CD4-positive, CD25-positive, alpha-beta regulatory T cell (primary cell): Measurements from ENCODE around the gene DHRS3. TPM values are rescaled to one million over a fixed set of nuclear protein-coding genes. Genes with fewer than 3 reads are reported as not detected.
"Not testable (repeated sequence)": the region's sequence is repeated elsewhere in the genome, so short reads cannot be mapped to it uniquely, and the experiment has no call there.

Experiments used
- ATAC-seq, 2 donors: fragments of 150-1000 bp; cut with Tn5 transposase; one replicate each; pipeline ENCODE4 v1.10.0; 2021; ENCODE audit warnings: low read depth in 2 of 2, moderate number of reproducible peaks in 2 of 2, moderate library complexity in 1 of 2
- DNase-seq, 3 donors: peaks; one replicate each; pipeline versions ENCODE4 v3.0.0 to v3.0.0-alpha.2; 2012 to 2022; ENCODE audit warnings: mixed read lengths in 1 of 3
- H3K27ac ChIP-seq: one replicate; pipeline ENCODE4 v1.7.0; 2013; ENCODE audit warnings: mild to moderate bottlenecking, low read length; ENCODE audit not compliant: insufficient read depth, poor library complexity, severe bottlenecking
- H3K27me3 ChIP-seq: one replicate; pipeline ENCODE4 v1.7.0; 2013; ENCODE audit warnings: low read length; ENCODE audit not compliant: control insufficient read depth, insufficient read depth
- H3K36me3 ChIP-seq: one replicate; pipeline ENCODE4 v1.7.0; 2013; ENCODE audit warnings: mild to moderate bottlenecking, low read length, moderate library complexity; ENCODE audit not compliant: control insufficient read depth, insufficient read depth
- H3K4me1 ChIP-seq: 2 replicates; pipeline ENCODE4 v1.7.0; 2013; ENCODE audit warnings: mild to moderate bottlenecking, low read length; ENCODE audit not compliant: insufficient read depth, control insufficient read depth, poor library complexity, severe bottlenecking
- H3K4me3 ChIP-seq: one replicate; pipeline ENCODE4 v1.7.0; 2013; ENCODE audit warnings: low read depth, mild to moderate bottlenecking, low read length, moderate library complexity
- H3K9me3 ChIP-seq, 2 experiments: 1 replicate in 1 of 2; 2 replicates in 1 of 2; pipeline ENCODE4 v1.7.0; 2013; ENCODE audit warnings: low read length in 2 of 2, mild to moderate bottlenecking in 1 of 2, moderate library complexity in 1 of 2; ENCODE audit not compliant: control insufficient read depth in 2 of 2
- H3K27ac Mint-ChIP-seq, 3 donors: one replicate each; pipeline ENCODE4 v1.8.0; 2020 to 2022; ENCODE audit warnings: mild to moderate bottlenecking in 3 of 3, mixed read lengths in 3 of 3, moderate library complexity in 2 of 3
- H3K27me3 Mint-ChIP-seq: one replicate; pipeline ENCODE4 v1.8.0; 2022; ENCODE audit warnings: mild to moderate bottlenecking, mixed read lengths
- H3K36me3 Mint-ChIP-seq: one replicate; pipeline ENCODE4 v1.8.0; 2020; ENCODE audit warnings: mixed read lengths
- H3K4me1 Mint-ChIP-seq, 4 donors: one replicate each; pipeline ENCODE4 v1.8.0; 2020 to 2022; ENCODE audit warnings: mixed read lengths in 4 of 4, mild to moderate bottlenecking in 1 of 4
- H3K4me3 Mint-ChIP-seq, 4 donors: one replicate each; pipeline ENCODE4 v1.8.0; 2020 to 2022; ENCODE audit warnings: mild to moderate bottlenecking in 4 of 4, mixed read lengths in 4 of 4, moderate library complexity in 3 of 4
- H3K9me3 Mint-ChIP-seq, 7 donors: one replicate each; pipeline ENCODE4 v1.8.0; 2020 to 2022; ENCODE audit warnings: mixed read lengths in 7 of 7, mild to moderate bottlenecking in 3 of 7, moderate library complexity in 2 of 7
- polyA plus RNA-seq, 4 donors: library from polyadenylated mRNA; unstranded; fragments of 300-500 nt; fragmentation: Illumina TruSeq; gene quantifications; one replicate each; pipeline ENCODE4 v1.2.3, GENCODE V29; 2021
- total RNA-seq: library from RNA; stranded (reverse); gene quantifications from one replicate; pipeline ENCODE4 v1.2.3, GENCODE V29; 2022

Gene DHRS3
- total and polyA plus RNA-seq, 5 donors from 2014 or later = 8.8 to 25.6 (median 15.2) TPM

GRCh38 chr1:12566484-12567287, 51.3 kb downstream of the DHRS3 start:
- ATAC-seq (no peak), DNase-seq (no peak)
- no peak overlapping the region for H3K4me3 Mint-ChIP-seq
- H3K4me1 Mint-ChIP-seq = peaks cover 0 to 3% (median 0%) of the 10 kb centered on the region in 4 donors
- H3K9me3 Mint-ChIP-seq = peaks cover 0 to 23% (median 15%) of the 10 kb centered on the region in 7 donors
- H3K27me3 Mint-ChIP-seq = no peaks in the 10 kb centered on the region
- peaks cover 7 to 28% of the 10 kb centered on the region in 2 experiments for H3K9me3 ChIP-seq
- H3K36me3 ChIP-seq = no peaks in the 10 kb centered on the region
- H3K36me3 Mint-ChIP-seq = peaks cover 16% of the 10 kb centered on the region
- no peaks in the 10 kb centered on the region for H3K4me1 ChIP-seq
- no peak overlapping the region for H3K4me3 ChIP-seq
- no peaks in the 10 kb centered on the region for H3K27me3 ChIP-seq
- no peak overlapping the region for H3K27ac ChIP-seq
- peak overlapping the region in 1 of 3 donors; percentile 20 for H3K27ac Mint-ChIP-seq

- peaks cover 7 to 28% of the 10 kb centered on the region in 2 experiments for H3K9me3 ChIP-seq
- no peak overlapping the region for H3K27ac ChIP-seq
- Mint-ChIP-seq H3K36me3 (peaks cover 16% of the 10 kb centered on the region), H3K27me3 (no peaks in the 10 kb centered on the region), H3K9me3 (peaks cover 0 to 23% (median 15%) of the 10 kb centered on the region in 7 donors), H3K4me3 (no peak overlapping the region), H3K4me1 (peaks cover 0 to 3% (median 0%) of the 10 kb centered on the region in 4 donors), H3K27ac (no peak overlapping the region)
- no peaks in the 10 kb centered on the region for H3K36me3 ChIP-seq
- no peaks in the 10 kb centered on the region for H3K4me1 ChIP-seq
- no peaks in the 10 kb centered on the region for H3K27me3 ChIP-seq
- peak in 1 of 2 donors; percentile 27 for ATAC-seq
- no peak overlapping the region for H3K4me3 ChIP-seq
- DNase-seq = no peak
These were observed 52.1 kb downstream of the DHRS3 start for GRCh38 chr1:12565966-12566352.

GRCh38 chr1:12565094-12565965, 52.7 kb downstream of the DHRS3 start:
- no peak overlapping the region for H3K27ac Mint-ChIP-seq
- Histone ChIP-seq H3K36me3 (no peaks in the 10 kb centered on the region), H3K4me1 (no peaks in the 10 kb centered on the region), H3K9me3 (peaks cover 7 to 28% of the 10 kb centered on the region in 2 experiments), H3K27ac (no peak overlapping the region), H3K4me3 (no peak overlapping the region), H3K27me3 (no peaks in the 10 kb centered on the region)
- H3K36me3 Mint-ChIP-seq = peaks cover 16% of the 10 kb centered on the region
- no peak for ATAC-seq
- no peak for DNase-seq
- H3K9me3 Mint-ChIP-seq = peaks cover 0 to 23% (median 15%) of the 10 kb centered on the region in 7 donors
- H3K4me3 Mint-ChIP-seq = peak overlapping the region in 1 of 4 donors; percentile 38
- peaks cover 0 to 3% (median 0%) of the 10 kb centered on the region in 4 donors for H3K4me1 Mint-ChIP-seq
- H3K27me3 Mint-ChIP-seq = no peaks in the 10 kb centered on the region

GRCh38 chr1:12564251-12564650, 53.8 kb downstream of the DHRS3 start:
- not testable (repeated sequence) for ATAC-seq, H3K27ac Mint-ChIP-seq, H3K4me3 Mint-ChIP-seq

GRCh38 chr1:12562955-12563576, 54.9 kb downstream of the DHRS3 start:
- no peak for DNase-seq
- no peaks in the 10 kb centered on the region for H3K36me3 ChIP-seq
- Mint-ChIP-seq H3K9me3 (peaks cover 0 to 23% (median 15%) of the 10 kb centered on the region in 7 donors), H3K4me1 (peaks cover 0 to 3% (median 0%) of the 10 kb centered on the region in 4 donors), H3K36me3 (peaks cover 13% of the 10 kb centered on the region), H3K27ac (no peak overlapping the region), H3K27me3 (no peaks in the 10 kb centered on the region), H3K4me3 (no peak overlapping the region)
- H3K27ac ChIP-seq = no peak overlapping the region
- no peaks in the 10 kb centered on the region for H3K27me3 ChIP-seq
- H3K4me3 ChIP-seq = no peak overlapping the region
- H3K9me3 ChIP-seq = peaks cover 7 to 28% of the 10 kb centered on the region in 2 experiments
- no peaks in the 10 kb centered on the region for H3K4me1 ChIP-seq
- ATAC-seq = no peak

More at GRCh38 chr1:12564251-12564650, 53.8 kb downstream of the DHRS3 start:
- Mint-ChIP-seq H3K9me3 (peaks cover 0 to 23% (median 15%) of the 10 kb centered on the region in 7 donors), H3K36me3 (peaks cover 16% of the 10 kb centered on the region)
- H3K27ac ChIP-seq, H3K27me3 ChIP-seq, H3K36me3 ChIP-seq, H3K27me3 Mint-ChIP-seq, H3K4me1 ChIP-seq, H3K4me3 ChIP-seq, DNase-seq, H3K4me1 Mint-ChIP-seq: not testable (repeated sequence)
- peaks cover 7 to 28% of the 10 kb centered on the region in 2 experiments for H3K9me3 ChIP-seq

GRCh38 chr1:12561121-12561520, 56.9 kb downstream of the DHRS3 start:
- H3K27ac ChIP-seq = no peak overlapping the region
- no peaks in the 10 kb centered on the region for H3K36me3 ChIP-seq
- Mint-ChIP-seq H3K4me3 (no peak overlapping the region), H3K4me1 (no peaks in the 10 kb centered on the region), H3K27ac (no peak overlapping the region), H3K27me3 (no peaks in the 10 kb centered on the region), H3K9me3 (peaks cover 0 to 23% (median 15%) of the 10 kb centered on the region in 7 donors), H3K36me3 (peaks cover 4% of the 10 kb centered on the region)
- ATAC-seq (no peak), DNase-seq (no peak)
- no peaks in the 10 kb centered on the region for H3K27me3 ChIP-seq
- H3K9me3 ChIP-seq = peaks cover 7 to 28% of the 10 kb centered on the region in 2 experiments
- no peaks in the 10 kb centered on the region for H3K4me1 ChIP-seq
- no peak overlapping the region for H3K4me3 ChIP-seq
